Urinary bladder (tissue), 4 donors: ENCODE results near the gene KRCC1. TPM values are rescaled to one million over a fixed set of nuclear protein-coding genes. Genes with fewer than 3 reads are reported as not detected.
"Not testable (repeated sequence)": the region's sequence is repeated elsewhere in the genome, so short reads cannot be mapped to it uniquely, and the experiment has no call there.

Experiments used
- DNase-seq: peaks from one replicate; pipeline ENCODE4 v3.0.0-alpha.2; 2015; ENCODE audit errors: extremely low spot score
- H3K27ac ChIP-seq: one replicate; pipeline ENCODE4 v1.5.1; 2013; ENCODE audit warnings: low read depth, mild to moderate bottlenecking, moderate library complexity
- H3K36me3 ChIP-seq: one replicate; pipeline ENCODE4 v1.6.1; 2013; ENCODE audit warnings: mild to moderate bottlenecking, moderate library complexity; ENCODE audit not compliant: insufficient read depth
- H3K4me1 ChIP-seq: one replicate; pipeline ENCODE4 v1.6.1; 2013; ENCODE audit warnings: mild to moderate bottlenecking, moderate library complexity; ENCODE audit not compliant: insufficient read depth
- H3K4me3 ChIP-seq: one replicate; pipeline ENCODE4 v1.5.1; 2013; ENCODE audit warnings: low read depth, low read length
- WGBS: extraction: QIAGEN DNeasy Blood & Tissue Kit; methylation state at CpG from one replicate; pipeline ENCODE4 v1.1.7; 2013; 5-methylcytosine and 5-hydroxymethylcytosine counted together
- polyA plus RNA-seq: library from polyadenylated mRNA; stranded (reverse); fragments of 200-250 nt; gene quantifications from one replicate; pipeline ENCODE4 v1.2.3, GENCODE V29; 2013
- small RNA-seq: library from RNA; depleted of rRNA; stranded (forward); fragments of <200 nt; gene quantifications from one replicate; pipeline ENCODE3, GENCODE V24; 2014
- total RNA-seq: library from RNA; depleted of rRNA; stranded (reverse); fragments of >200 nt; gene quantifications from one replicate; pipeline ENCODE4 v1.2.3, GENCODE V29; 2014
- donor health status: healthy with polysubstance abuse.
- donor health status: healthy.

KRCC1 gene
- total and polyA plus RNA-seq, 2 donors: 28.0 to 35.3 TPM

DNA sequence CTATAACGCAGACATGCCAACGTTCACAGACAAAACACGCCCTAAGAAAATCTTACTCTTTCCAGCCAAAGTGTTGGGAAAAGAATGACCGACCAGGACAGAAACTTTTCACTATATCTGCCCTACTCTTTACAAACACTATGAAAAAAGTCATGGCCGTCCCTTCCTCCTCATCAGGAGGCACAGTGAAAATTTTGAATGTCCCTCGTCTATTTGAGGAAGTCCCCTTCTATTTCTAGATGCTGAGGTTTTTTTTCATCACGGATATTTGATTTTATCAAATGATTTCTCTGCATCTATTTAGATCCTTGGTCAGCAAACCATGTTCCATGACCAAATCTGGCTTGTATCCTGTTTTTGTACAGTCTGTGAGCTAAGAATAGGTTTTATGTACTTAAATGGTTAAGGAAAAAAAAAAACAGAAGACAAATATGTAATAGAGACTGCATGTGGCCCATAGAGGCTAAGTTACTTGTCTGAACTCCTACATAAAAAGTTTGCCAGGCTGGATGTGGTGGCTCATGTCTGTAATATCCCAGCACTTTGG, 61.2 kb downstream of the KRCC1 start:
- not testable (repeated sequence) for H3K36me3 ChIP-seq, H3K27ac ChIP-seq, DNase-seq, H3K4me1 ChIP-seq, H3K4me3 ChIP-seq
- WGBS: 69% methylated on average over 7 of the region's 7 CpGs

GRCh38 chr2:87992569-87992968, 63.0 kb downstream of the KRCC1 start:
- not testable (repeated sequence) for H3K4me3 ChIP-seq, H3K36me3 ChIP-seq, H3K4me1 ChIP-seq, H3K27ac ChIP-seq, DNase-seq
- WGBS: 31% methylated on average over 2 of the region's 3 CpGs

DNA sequence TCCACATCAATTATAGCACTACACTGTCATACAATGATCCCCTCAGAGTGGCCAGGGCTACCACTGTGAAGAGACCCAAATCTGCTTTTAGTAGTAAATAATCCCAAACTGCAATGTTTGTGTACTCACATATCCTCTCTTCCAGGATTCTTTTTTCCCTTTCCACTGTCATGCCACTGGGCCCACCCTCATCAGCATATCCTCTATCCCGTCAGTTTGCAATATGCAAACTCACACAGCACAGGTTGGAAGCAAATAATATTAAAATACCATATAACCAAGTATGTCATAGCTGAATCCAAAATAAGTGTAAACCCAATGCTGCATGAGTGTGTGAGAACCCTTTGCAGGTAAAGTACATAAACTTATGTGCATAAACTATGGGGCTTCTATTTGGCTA, 68.1 kb downstream of the KRCC1 start:
- H3K4me3 ChIP-seq, DNase-seq, H3K27ac ChIP-seq, H3K4me1 ChIP-seq, H3K36me3 ChIP-seq: not testable (repeated sequence)
- no CpG with 5 or more reads among the region's 1 CpG for WGBS

DNA sequence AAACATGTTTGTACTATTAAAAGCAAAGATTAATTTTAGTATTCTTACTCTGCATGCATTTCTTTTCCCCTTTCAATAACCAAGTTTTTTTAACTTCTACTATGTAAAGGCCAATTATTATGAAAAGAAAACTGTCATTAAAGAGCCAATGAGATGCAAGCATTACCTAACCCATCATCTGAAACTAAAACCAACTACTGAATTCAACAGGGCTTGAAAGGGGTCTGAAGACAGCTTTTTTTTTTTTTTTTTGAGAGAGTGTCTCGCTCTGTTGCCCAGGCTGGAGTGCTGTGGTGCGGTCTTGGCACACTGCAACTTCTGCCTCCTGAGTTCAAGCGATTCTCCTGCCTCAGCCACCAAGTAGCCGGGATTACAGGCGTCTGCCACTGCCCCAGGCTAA, 69.7 kb downstream of the KRCC1 start:
- 73% methylated on average over 5 of the region's 5 CpGs for WGBS
- DNase-seq, H3K36me3 ChIP-seq, H3K27ac ChIP-seq, H3K4me1 ChIP-seq, H3K4me3 ChIP-seq: not testable (repeated sequence)

DNA sequence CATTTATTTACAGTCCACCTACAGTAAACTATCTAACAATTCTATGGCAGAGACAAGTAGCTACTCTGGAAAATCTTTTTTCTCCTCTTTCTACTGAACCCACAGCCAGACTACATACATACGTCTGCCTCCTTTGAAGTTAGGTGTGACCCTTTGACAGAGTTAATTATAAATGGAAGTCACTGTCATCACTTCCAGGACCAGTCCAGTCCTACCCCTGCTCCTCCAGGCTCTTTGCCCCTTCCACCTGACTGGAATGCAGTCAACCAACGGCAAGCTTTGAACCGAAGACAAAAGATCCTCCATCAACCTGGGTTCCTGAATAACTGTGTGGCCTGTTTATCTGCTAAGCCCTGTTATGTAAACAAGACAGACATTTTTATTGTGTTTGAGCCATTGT, 74.4 kb downstream of the KRCC1 start:
- DNase-seq, H3K4me3 ChIP-seq, H3K27ac ChIP-seq, H3K36me3 ChIP-seq, H3K4me1 ChIP-seq: not testable (repeated sequence)
- WGBS: no CpG with 5 or more reads among the region's 3 CpGs

Small RNAs within 50 kb of the gene (small RNA-seq; reads per million reads assigned to genes)
- gene MIR4780 (not detected), gene RNU2-63P (5.1 reads per million, percentile 92 among the genes with 10 or more reads in this experiment)

Other genes with a start within 250 kb of the KRCC1 start
- gene RGPD2, start 230.0 kb downstream of the KRCC1 start, total RNA-seq: 0.42 TPM
- gene RGPD2, start 230.0 kb downstream of the KRCC1 start, polyA plus RNA-seq: 1.6 TPM
- gene RNU2-63P, start 39.2 kb downstream of the KRCC1 start, total RNA-seq: not detected
- not detected for gene RNU2-63P, start 39.2 kb downstream of the KRCC1 start, polyA plus RNA-seq
- gene SMYD1, start 12.0 kb upstream of the KRCC1 start, total RNA-seq: 5.7 TPM
- 0.06 TPM for gene SMYD1, start 12.0 kb upstream of the KRCC1 start, polyA plus RNA-seq
- not detected for gene FABP1, start 72.3 kb upstream of the KRCC1 start, total RNA-seq
- 4.7 TPM for gene FABP1, start 72.3 kb upstream of the KRCC1 start, polyA plus RNA-seq
- gene THNSL2, start 114.6 kb upstream of the KRCC1 start, total RNA-seq: 17.7 TPM
- gene THNSL2, start 114.6 kb upstream of the KRCC1 start, polyA plus RNA-seq: 30.4 TPM